Activated CD8-positive, alpha-beta T cell treated with anti-CD3 and anti-CD28 coated beads for 36 hours (primary cell): ENCODE measurements around the gene KCNK7. TPM values are rescaled to one million over a fixed set of nuclear protein-coding genes. Genes with fewer than 3 reads are reported as not detected.
A peak's percentile ranks its signal among the peaks of the same experiment; 100 is the strongest.

Experiments used
- ATAC-seq: fragments of 200-7000 bp; cut with Tn5 transposase; one replicate; pipeline ENCODE4 v1.10.0; 2021; ENCODE audit warnings: mild to moderate bottlenecking, moderate library complexity
- CTCF ChIA-PET: fragments of 350-600 bp; sonication (Branson Sonifier 250); formaldehyde crosslinking; loops from one replicate; lab custom pipeline; 2021; ENCODE audit warnings: antibody characterized with exemption; lab: Charles Lee
- POLR2A ChIA-PET: fragments of 350-600 bp; sonication (Branson Sonifier 250); formaldehyde crosslinking; loops from one replicate; lab custom pipeline; 2021; ENCODE audit warnings: antibody characterized with exemption; lab: Charles Lee
- DNase-seq: peaks from one replicate; pipeline ENCODE4 v3.0.0-alpha.2; 2020
- H3K27ac Mint-ChIP-seq: one replicate; pipeline ENCODE4 v1.8.0; 2021; ENCODE audit warnings: mild to moderate bottlenecking, mixed read lengths
- H3K27me3 Mint-ChIP-seq: one replicate; pipeline ENCODE4 v1.8.0; 2021; ENCODE audit warnings: mixed read lengths
- H3K36me3 Mint-ChIP-seq: one replicate; pipeline ENCODE4 v1.8.0; 2021; ENCODE audit warnings: low read depth, mixed read lengths
- H3K4me1 Mint-ChIP-seq: one replicate; pipeline ENCODE4 v1.8.0; 2021; ENCODE audit warnings: low read depth, mixed read lengths
- H3K4me3 Mint-ChIP-seq: one replicate; pipeline ENCODE4 v1.8.0; 2021; ENCODE audit warnings: mild to moderate bottlenecking, moderate library complexity, mixed read lengths
- H3K9me3 Mint-ChIP-seq: one replicate; pipeline ENCODE4 v1.8.0; 2021; ENCODE audit warnings: mixed read lengths
- intact Hi-C: fragments of 100-400 bp; cut with micrococcal nuclease; formaldehyde crosslinking; loops from one replicate; pipeline ENCODE4 v1.10.0; 2022
- total RNA-seq, 2 experiments: library from RNA; stranded (reverse); gene quantifications; one replicate each; pipeline ENCODE4 v1.2.3, GENCODE V29; 2021
- TF ChIP-seq, protein P1 (sequence below): fragments of 200-600 bp; IDR thresholded peaks from one replicate; pipeline ENCODE4 v1.8.0; 2022; ENCODE audit warnings: antibody characterized with exemption, mild to moderate bottlenecking

The KCNK7 gene
- total RNA-seq, 2 experiments from 2014 or later: 0.77 TPM; not detected in 1

DNA sequence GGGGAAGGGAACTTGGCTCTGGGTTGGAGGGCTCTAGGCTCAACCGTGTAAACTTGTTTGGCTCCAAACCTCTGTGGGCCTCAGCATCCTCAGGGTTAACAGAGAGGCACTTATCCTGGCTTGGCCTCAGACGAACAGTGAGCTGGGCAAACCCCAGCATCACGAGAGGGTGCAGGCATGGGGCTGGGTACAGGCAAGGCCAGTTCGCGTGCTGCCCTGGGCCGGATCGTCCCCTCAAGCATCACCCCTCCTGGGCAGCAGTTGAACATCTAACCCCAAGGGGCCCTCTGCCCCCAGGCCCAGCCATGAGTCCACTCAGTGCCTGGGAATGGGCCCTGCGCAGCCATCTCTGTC lies 17.9 kb downstream of the KCNK7 start:
- intact Hi-C loops: loop anchor here (5.0 kb wide), 1 partner anchor 35 kb away; no protein-coding TSS in a partner anchor
- Mint-ChIP-seq H3K4me3 (peak overlapping the region; percentile 90), H3K4me1 (peaks cover 44% of the 10 kb centered on the region), H3K36me3 (peaks cover 35% of the 10 kb centered on the region), H3K9me3 (no peaks in the 10 kb centered on the region), H3K27me3 (no peaks in the 10 kb centered on the region), H3K27ac (no peak overlapping the region)
- CTCF ChIA-PET: interaction anchor here (0.8 to 4.6 kb wide), 4 partner anchors 10 to 72 kb away, joined by 3 to 84 read pairs (median 10); partner anchors contain the start of gene KCNK7
- TF ChIP-seq, protein P1, sequence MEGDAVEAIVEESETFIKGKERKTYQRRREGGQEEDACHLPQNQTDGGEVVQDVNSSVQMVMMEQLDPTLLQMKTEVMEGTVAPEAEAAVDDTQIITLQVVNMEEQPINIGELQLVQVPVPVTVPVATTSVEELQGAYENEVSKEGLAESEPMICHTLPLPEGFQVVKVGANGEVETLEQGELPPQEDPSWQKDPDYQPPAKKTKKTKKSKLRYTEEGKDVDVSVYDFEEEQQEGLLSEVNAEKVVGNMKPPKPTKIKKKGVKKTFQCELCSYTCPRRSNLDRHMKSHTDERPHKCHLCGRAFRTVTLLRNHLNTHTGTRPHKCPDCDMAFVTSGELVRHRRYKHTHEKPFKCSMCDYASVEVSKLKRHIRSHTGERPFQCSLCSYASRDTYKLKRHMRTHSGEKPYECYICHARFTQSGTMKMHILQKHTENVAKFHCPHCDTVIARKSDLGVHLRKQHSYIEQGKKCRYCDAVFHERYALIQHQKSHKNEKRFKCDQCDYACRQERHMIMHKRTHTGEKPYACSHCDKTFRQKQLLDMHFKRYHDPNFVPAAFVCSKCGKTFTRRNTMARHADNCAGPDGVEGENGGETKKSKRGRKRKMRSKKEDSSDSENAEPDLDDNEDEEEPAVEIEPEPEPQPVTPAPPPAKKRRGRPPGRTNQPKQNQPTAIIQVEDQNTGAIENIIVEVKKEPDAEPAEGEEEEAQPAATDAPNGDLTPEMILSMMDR: no peak
- DNase-seq: no peak
- ATAC-seq: no peak
- POLR2A ChIA-PET: interaction anchor here (1.4 to 5.4 kb wide), 4 partner anchors 10 to 159 kb away, joined by 3 to 87 read pairs (median 25); partner anchors contain the start of gene KCNK7

DNA sequence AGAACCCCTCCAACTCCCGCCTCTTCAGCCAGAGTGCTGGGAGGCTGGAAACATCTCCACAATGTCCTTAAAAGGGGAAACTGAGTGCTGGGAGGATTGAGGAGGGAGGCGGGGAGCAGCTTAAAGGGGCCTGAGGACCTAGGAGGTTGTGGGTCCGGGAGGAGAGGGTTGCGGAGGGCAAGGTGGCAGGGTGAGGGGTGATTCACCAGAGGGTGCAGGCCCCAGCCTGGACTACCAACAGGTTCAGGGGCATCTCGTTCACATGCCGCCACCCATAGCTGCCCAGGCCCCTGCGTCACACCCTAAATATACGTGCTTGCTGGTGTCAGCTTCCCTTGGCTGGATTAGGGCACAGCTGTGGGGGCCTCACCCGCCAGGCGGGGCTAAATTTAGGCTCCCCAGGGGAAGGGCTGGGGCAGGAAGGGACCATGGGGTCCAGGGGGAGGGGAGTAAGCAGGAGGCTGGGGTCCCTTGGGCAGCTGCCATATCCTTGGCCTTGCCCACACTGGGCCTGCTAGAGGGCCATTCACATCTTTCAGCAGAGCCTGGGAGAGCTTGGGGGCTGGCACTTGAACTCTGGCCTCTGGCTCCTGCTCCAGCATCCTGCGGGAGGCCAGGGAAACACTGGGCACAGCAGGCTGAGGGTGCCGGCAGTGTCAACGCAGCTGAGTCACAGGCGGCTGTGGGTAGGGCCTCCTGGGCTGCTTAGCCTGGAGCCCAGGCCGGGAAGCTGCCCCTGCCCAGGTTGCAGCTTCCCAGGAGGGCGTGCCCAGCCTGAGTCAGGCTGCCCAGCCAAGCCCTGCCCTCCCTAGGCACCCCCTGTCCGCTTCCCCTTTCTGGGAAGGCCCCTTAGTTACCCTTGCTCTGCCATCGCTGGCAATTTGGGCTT lies 18.5 kb downstream of the KCNK7 start:
- ChIA-PET CTCF (interaction anchor here (0.8 to 4.6 kb wide), 8 partner anchors 10 to 135 kb away, joined by 3 to 84 read pairs (median 5); partner anchors contain the start of genes KAT5 and KCNK7), POLR2A (interaction anchor here (0.6 to 5.4 kb wide), 8 partner anchors 9 to 158 kb away, joined by 3 to 87 read pairs (median 4); partner anchors contain the start of gene KCNK7)
- no peaks in the 10 kb centered on the region for H3K9me3 Mint-ChIP-seq
- TF ChIP-seq, protein P1: no peak
- intact Hi-C loops: loop anchor here (5.0 kb wide), 1 partner anchor 35 kb away; no protein-coding TSS in a partner anchor
- H3K4me1 Mint-ChIP-seq: peaks cover 47% of the 10 kb centered on the region
- DNase-seq: peak; percentile 61
- H3K36me3 Mint-ChIP-seq: peaks cover 33% of the 10 kb centered on the region
- peak overlapping the region; percentile 87 for H3K27ac Mint-ChIP-seq
- no peak for ATAC-seq
- peak overlapping the region; percentile 90 for H3K4me3 Mint-ChIP-seq
- no peaks in the 10 kb centered on the region for H3K27me3 Mint-ChIP-seq

DNA sequence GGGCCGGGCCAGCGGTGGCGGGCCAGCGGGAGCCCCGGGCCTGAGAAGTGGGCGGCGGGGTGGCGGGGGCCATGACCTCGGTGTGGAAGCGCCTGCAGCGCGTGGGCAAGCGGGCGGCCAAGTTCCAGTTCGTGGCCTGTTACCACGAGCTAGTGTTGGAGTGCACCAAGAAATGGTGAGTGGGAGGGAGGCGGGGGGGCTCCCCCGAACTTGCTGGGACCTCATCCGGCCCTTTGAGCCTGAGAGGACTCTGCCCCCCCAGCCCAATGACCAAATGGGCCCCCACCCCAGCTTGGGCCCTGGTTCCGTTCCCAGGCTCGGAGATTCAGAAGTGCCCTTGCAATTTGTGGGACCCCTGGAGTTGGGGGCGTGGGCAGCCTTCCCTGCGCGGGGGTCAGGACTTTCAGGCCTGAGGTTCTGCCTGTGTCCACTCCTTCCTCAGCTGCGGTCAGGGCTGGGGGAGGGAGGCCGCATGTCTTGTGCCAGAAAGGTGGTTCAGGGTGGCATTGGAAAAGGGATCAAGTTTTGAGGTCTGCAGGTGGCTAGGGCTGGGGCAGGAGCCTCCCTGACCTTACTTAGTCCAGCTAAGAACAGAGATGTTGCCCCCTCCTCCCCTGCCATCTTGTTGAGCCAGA lies 19.3 kb downstream of the KCNK7 start:
- peaks cover 54% of the 10 kb centered on the region for H3K4me1 Mint-ChIP-seq
- H3K27ac Mint-ChIP-seq: peak overlapping the region; percentile 87
- H3K9me3 Mint-ChIP-seq: no peaks in the 10 kb centered on the region
- peak overlapping the region; percentile 90 for H3K4me3 Mint-ChIP-seq
- POLR2A ChIA-PET: interaction anchor here (0.8 to 5.4 kb wide), 17 partner anchors 10 to 189 kb away, joined by 3 to 87 read pairs (median 4); partner anchors contain the start of genes KCNK7, MALAT1, MAP3K11 and SIPA1
- intact Hi-C loops: loop anchor here (5.0 kb wide), 1 partner anchor 34 kb away; no protein-coding TSS in a partner anchor
- ATAC-seq: no peak
- TF ChIP-seq, protein P1: no peak
- peak; percentile 63 for DNase-seq
- CTCF ChIA-PET: interaction anchor here (1.0 to 4.6 kb wide), 9 partner anchors 10 to 136 kb away, joined by 3 to 84 read pairs (median 5); partner anchors contain the start of gene KAT5
- H3K27me3 Mint-ChIP-seq: no peaks in the 10 kb centered on the region
- peaks cover 34% of the 10 kb centered on the region for H3K36me3 Mint-ChIP-seq

DNA sequence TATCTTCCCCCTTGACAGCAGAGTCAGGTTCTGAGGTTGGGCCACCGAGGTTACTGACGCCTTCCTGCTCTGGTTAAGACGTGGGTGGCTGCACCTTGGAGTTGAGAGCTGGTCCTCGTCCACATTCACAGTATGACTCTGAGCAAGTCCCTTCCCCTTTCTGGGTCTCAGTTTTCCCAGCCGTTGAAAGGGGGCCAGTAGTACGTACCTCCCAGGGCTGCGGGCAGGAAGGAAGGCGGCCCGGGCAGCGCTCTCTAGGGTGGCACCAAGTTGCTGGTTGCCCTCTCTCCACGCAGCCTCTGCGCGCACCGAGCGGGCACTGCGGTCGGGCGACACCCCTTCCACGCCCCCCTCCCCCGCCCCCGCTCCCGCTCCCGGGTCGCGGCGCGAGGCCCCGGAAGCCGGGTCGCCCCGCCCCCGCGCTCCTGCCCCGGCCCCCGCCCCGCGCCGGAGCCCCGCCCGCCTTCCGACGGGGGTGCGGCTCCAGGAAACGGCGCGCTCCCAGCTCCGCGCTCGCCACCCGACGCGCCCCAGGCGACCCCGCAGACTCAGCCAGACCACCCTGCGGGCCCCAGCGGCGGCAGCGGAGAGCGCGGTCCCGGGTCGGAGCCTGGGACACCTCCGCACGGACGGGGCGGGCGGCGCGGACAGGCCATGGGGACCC lies 19.9 kb downstream of the KCNK7 start, which contains the start of gene EHBP1L1:
EHBP1L1 (plus strand) TSS at position 486 of the 664 bp plus-strand sequence. CDS start 250 bp downstream, outside the sequence.
- Mint-ChIP-seq H3K27ac (peak within 1 kb of the TSS; percentile 91), H3K4me3 (peak within 1 kb of the TSS; percentile 90), H3K36me3 (peaks cover 37% of the 10 kb centered on the region), H3K9me3 (no peaks in the 10 kb centered on the region), H3K4me1 (peaks cover 56% of the 10 kb centered on the region), H3K27me3 (no peaks in the 10 kb centered on the region)
- ATAC-seq (peak; percentile 27), DNase-seq (peak; percentile 88)
- intact Hi-C loops: loop anchor here (2.0 to 5.0 kb wide), 3 partner anchors 13 to 39 kb away; partner anchors contain the start of genes MAP3K11 and PCNX3
- CTCF ChIA-PET: interaction anchor here (1.0 to 4.6 kb wide), 9 partner anchors 9 to 47 kb away, joined by 3 to 84 read pairs (median 5); partner anchors contain the start of gene PCNX3
- TF ChIP-seq, protein P1: no peak
- POLR2A ChIA-PET: interaction anchor here (0.5 to 5.4 kb wide), 20 partner anchors 9 to 313 kb away, joined by 3 to 87 read pairs (median 4); partner anchors contain the start of genes FIBP, KCNK7, MALAT1 and MAP3K11
